Mesendoderm (in vitro differentiated cells): ENCODE measurements around the gene OR52I2.

Source experiments
- DNase-seq: peaks from one replicate; pipeline ENCODE4 v3.0.0; 2013
- H2AK5ac ChIP-seq: 2 replicates; pipeline ENCODE4 v1.6.1; 2013; ENCODE audit warnings: low read length, inconsistent platforms
- H2BK120ac ChIP-seq: 2 replicates; pipeline ENCODE4 v1.6.1; 2013; ENCODE audit warnings: low read depth, mild to moderate bottlenecking, low read length, moderate library complexity, mixed read lengths
- H2BK15ac ChIP-seq: replicated peaks from 2 replicates; pipeline ENCODE4 v1.6.1; 2013; ENCODE audit warnings: low read depth, mild to moderate bottlenecking, moderate library complexity
- H2BK5ac ChIP-seq: 2 replicates; pipeline ENCODE4 v1.6.1; 2013; ENCODE audit warnings: low read length, inconsistent platforms
- H3K18ac ChIP-seq: 2 replicates; pipeline ENCODE4 v1.6.1; 2013; ENCODE audit warnings: mild to moderate bottlenecking, low read length, mixed read lengths
- H3K23ac ChIP-seq: one replicate; pipeline ENCODE4 v1.6.1; 2013; ENCODE audit warnings: low read length
- H3K27ac ChIP-seq: 2 replicates; pipeline ENCODE4 v1.5.1; 2013; ENCODE audit warnings: low read depth, mild to moderate bottlenecking, inconsistent platforms, low read length, moderate library complexity
- H3K27me3 ChIP-seq: 2 replicates; pipeline ENCODE4 v1.6.1; 2013; ENCODE audit warnings: low read length, control low read depth, mild to moderate bottlenecking, inconsistent platforms; ENCODE audit not compliant: insufficient read depth, poor library complexity
- H3K36me3 ChIP-seq: 2 replicates; pipeline ENCODE4 v1.6.1; 2013; ENCODE audit warnings: low read length, inconsistent platforms; ENCODE audit not compliant: control insufficient read depth, insufficient read depth
- H3K4ac ChIP-seq: one replicate; pipeline ENCODE4 v1.6.1; 2013; ENCODE audit warnings: low read depth, mild to moderate bottlenecking, low read length, moderate library complexity
- H3K4me1 ChIP-seq: 2 replicates; pipeline ENCODE4 v1.6.1; 2013; ENCODE audit warnings: low read depth, low read length, inconsistent platforms; ENCODE audit not compliant: control insufficient read depth
- H3K4me2 ChIP-seq: 2 replicates; pipeline ENCODE4 v1.6.1; 2013; ENCODE audit warnings: low read length
- H3K4me3 ChIP-seq: 2 replicates; pipeline ENCODE4 v1.5.1; 2013; ENCODE audit warnings: mild to moderate bottlenecking, low read length
- H3K56ac ChIP-seq: one replicate; pipeline ENCODE4 v1.6.1; 2013; ENCODE audit warnings: low read length
- H3K79me1 ChIP-seq: 2 replicates; pipeline ENCODE4 v1.6.1; 2013; ENCODE audit warnings: low read length, inconsistent platforms
- H3K79me2 ChIP-seq: 2 replicates; pipeline ENCODE4 v1.6.1; 2013; ENCODE audit warnings: mild to moderate bottlenecking, low read length; ENCODE audit not compliant: control insufficient read depth, insufficient read depth
- H3K9ac ChIP-seq: 2 replicates; pipeline ENCODE4 v1.6.1; 2013; ENCODE audit warnings: low read length, inconsistent platforms
- H4K5ac ChIP-seq: one replicate; pipeline ENCODE4 v1.6.1; 2013; ENCODE audit warnings: low read length
- H4K8ac ChIP-seq: one replicate; pipeline ENCODE4 v1.6.1; 2013; ENCODE audit warnings: low read depth, mild to moderate bottlenecking, control low read depth, low read length, moderate library complexity
- WGBS: extraction: QIAGEN DNeasy Blood & Tissue Kit; methylation state at CpG from one replicate; pipeline ENCODE4 v1.1.7; 2013; ENCODE audit warnings: low lambda C conversion rate, missing lambda C conversion rate; ENCODE audit not compliant: insufficient coverage; ENCODE audit errors: extremely low coverage; 5-methylcytosine and 5-hydroxymethylcytosine counted together

Gene OR52I2

DNA sequence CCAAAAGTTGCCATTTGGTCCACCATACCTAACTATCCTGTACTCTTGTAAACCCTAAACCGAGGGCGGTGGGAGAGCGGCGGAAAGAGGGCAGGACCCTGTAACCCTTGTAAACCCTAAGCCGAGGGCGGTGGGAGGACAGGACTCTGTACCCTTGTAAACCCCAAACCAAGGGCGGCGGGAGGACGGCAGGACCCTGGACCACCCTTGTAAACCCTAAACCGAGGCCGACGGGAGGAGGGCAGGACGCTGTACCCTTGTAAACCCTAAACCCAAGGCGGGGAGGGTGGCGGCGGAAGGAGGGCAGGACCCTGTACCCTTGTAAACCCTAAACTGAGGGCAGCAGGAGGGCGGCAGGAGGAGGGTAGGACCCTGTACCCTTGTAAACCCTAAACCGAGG lies 12.5 kb upstream of the OR52I2 start:
- Histone ChIP-seq H3K56ac (no peak overlapping the region), H3K79me1 (no peaks in the 10 kb centered on the region), H4K5ac (no peak overlapping the region), H3K4ac (no peak overlapping the region), H3K79me2 (no peaks in the 10 kb centered on the region), H3K23ac (no peak overlapping the region), H2BK15ac (no peak overlapping the region), H3K27ac (no peak overlapping the region), H3K9ac (no peak overlapping the region), H3K4me1 (no peaks in the 10 kb centered on the region), H3K27me3 (no peaks in the 10 kb centered on the region), H2BK5ac (no peak overlapping the region), H3K36me3 (no peaks in the 10 kb centered on the region), H3K18ac (no peak overlapping the region), H3K4me3 (no peak overlapping the region), H2AK5ac (no peak overlapping the region), H4K8ac (no peak overlapping the region), H3K4me2 (no peak overlapping the region), H2BK120ac (no peak overlapping the region)
- DNase-seq: no peak
- WGBS: no CpG with 5 or more reads among the region's 18 CpGs

DNA sequence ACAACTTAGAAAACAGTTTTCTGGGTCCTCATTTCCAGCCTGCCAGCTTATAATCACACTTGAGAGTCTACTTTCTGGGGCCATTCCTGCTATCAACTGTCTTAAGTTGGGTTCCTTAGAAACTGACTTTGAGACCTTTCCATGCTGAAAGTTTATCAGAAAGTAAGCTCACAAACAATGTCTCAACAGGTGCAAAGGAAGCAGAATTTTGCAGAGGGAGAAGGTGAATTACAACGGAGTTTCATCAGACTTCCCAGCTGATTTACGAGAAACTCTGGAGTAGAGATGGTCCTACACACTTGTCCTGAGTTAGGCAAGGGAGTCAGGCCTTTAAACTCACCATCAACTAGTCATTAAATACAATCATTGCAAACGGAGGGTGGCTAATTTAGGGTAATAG lies 4.7 kb upstream of the OR52I2 start:
- WGBS: no CpG with 5 or more reads among the region's 3 CpGs
- Histone ChIP-seq H3K18ac (no peak overlapping the region), H3K56ac (no peak overlapping the region), H2BK15ac (no peak overlapping the region), H3K9ac (no peak overlapping the region), H3K27ac (no peak overlapping the region), H4K8ac (no peak overlapping the region), H3K79me2 (no peaks in the 10 kb centered on the region), H3K79me1 (no peaks in the 10 kb centered on the region), H3K4me3 (no peak overlapping the region), H3K4me1 (no peaks in the 10 kb centered on the region), H3K27me3 (no peaks in the 10 kb centered on the region), H4K5ac (no peak overlapping the region), H3K4ac (no peak overlapping the region), H3K36me3 (no peaks in the 10 kb centered on the region), H3K4me2 (no peak overlapping the region), H2AK5ac (no peak overlapping the region), H2BK5ac (no peak overlapping the region), H2BK120ac (no peak overlapping the region), H3K23ac (no peak overlapping the region)
- DNase-seq: no peak

DNA sequence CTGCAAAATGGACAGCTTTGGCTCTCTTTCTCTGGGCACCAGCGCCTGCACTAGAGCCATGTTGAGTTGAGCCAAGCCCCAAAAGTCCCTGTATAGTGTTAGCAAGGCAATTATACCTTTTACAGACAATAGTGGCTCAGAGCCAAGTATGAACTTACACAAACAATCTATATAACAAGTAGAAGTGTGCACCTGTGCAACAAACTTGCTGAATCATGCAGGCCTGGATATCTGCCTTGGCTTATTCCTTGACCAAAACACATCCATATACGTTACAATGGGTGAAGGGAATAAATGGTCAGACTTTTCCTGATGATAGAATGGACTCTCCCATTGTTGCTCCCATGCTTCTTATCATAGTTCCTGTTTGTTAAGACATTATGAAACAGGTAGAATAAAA lies 3.8 kb upstream of the OR52I2 start:
- H3K18ac ChIP-seq: no peak overlapping the region
- H3K79me2 ChIP-seq: no peaks in the 10 kb centered on the region
- no peak overlapping the region for H3K4ac ChIP-seq
- H3K23ac ChIP-seq: no peak overlapping the region
- H3K9ac ChIP-seq: no peak overlapping the region
- H4K5ac ChIP-seq: no peak overlapping the region
- H2BK120ac ChIP-seq: no peak overlapping the region
- H2BK15ac ChIP-seq: no peak overlapping the region
- DNase-seq: no peak
- WGBS: no CpG with 5 or more reads among the region's 2 CpGs
- no peaks in the 10 kb centered on the region for H3K36me3 ChIP-seq
- H3K27ac ChIP-seq: no peak overlapping the region
- H3K79me1 ChIP-seq: no peaks in the 10 kb centered on the region
- no peak overlapping the region for H4K8ac ChIP-seq
- no peak overlapping the region for H3K4me3 ChIP-seq
- no peak overlapping the region for H3K56ac ChIP-seq
- H2BK5ac ChIP-seq: no peak overlapping the region
- no peak overlapping the region for H3K4me2 ChIP-seq
- no peaks in the 10 kb centered on the region for H3K27me3 ChIP-seq
- H2AK5ac ChIP-seq: no peak overlapping the region
- no peaks in the 10 kb centered on the region for H3K4me1 ChIP-seq

DNA sequence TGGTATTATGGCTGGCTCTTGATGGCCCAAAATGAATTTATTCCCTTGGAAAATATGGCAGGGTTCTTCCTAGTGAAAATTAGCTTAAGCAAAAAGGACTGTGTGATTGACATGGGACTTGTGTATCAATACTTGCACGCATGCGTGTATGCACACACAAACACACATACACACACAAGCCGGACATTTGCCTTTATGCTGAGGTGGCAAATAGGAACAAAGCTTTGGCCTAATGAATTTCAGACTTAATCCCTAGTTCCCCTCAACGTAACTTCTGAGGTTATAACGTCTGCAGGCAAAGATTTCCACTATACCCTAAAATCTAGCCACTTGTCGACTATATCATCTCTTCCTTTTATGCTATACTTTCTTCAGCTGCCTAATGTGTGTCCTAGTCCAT lies 2.9 kb upstream of the OR52I2 start:
- Histone ChIP-seq H3K56ac (no peak overlapping the region), H4K5ac (no peak overlapping the region), H3K4ac (no peak overlapping the region), H3K79me2 (no peaks in the 10 kb centered on the region), H3K18ac (no peak overlapping the region), H2BK5ac (no peak overlapping the region), H3K79me1 (no peaks in the 10 kb centered on the region), H4K8ac (no peak overlapping the region), H3K23ac (no peak overlapping the region), H2AK5ac (no peak overlapping the region), H3K4me3 (no peak overlapping the region), H3K4me2 (no peak overlapping the region), H2BK120ac (no peak overlapping the region), H3K27ac (no peak overlapping the region), H3K36me3 (no peaks in the 10 kb centered on the region), H2BK15ac (no peak overlapping the region), H3K4me1 (no peaks in the 10 kb centered on the region), H3K27me3 (no peaks in the 10 kb centered on the region), H3K9ac (no peak overlapping the region)
- DNase-seq: no peak
- no CpG with 5 or more reads among the region's 6 CpGs for WGBS

DNA sequence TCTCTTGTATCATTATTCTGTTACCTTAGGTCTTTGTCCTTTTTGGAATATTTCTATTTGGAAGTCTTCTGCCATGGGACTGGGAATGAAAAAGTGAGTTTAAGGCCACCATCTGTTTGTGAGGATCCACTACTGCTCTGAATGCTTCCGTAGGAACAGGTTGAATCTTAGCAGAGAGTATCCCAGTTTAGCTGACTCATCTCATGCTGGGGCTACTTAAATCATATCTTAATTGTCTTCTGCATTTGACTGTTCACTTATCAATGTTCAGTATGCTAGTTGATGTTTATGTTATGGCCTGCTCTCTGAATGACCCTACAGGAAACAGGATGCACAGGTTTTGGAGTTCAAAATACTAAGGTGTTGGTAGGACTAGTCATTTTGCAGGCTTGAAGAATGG lies 1.4 kb upstream of the OR52I2 start:
- H3K79me2 ChIP-seq: no peaks in the 10 kb centered on the region
- H3K56ac ChIP-seq: no peak overlapping the region
- no peak overlapping the region for H3K23ac ChIP-seq
- no peak overlapping the region for H3K27ac ChIP-seq
- H3K4ac ChIP-seq: no peak overlapping the region
- DNase-seq: no peak
- no peaks in the 10 kb centered on the region for H3K27me3 ChIP-seq
- H2BK120ac ChIP-seq: no peak overlapping the region
- no peak overlapping the region for H2BK5ac ChIP-seq
- no peak overlapping the region for H3K18ac ChIP-seq
- H2AK5ac ChIP-seq: no peak overlapping the region
- no peaks in the 10 kb centered on the region for H3K4me1 ChIP-seq
- no CpG with 5 or more reads among the region's 1 CpG for WGBS
- H3K9ac ChIP-seq: no peak overlapping the region
- no peak overlapping the region for H4K5ac ChIP-seq
- H3K36me3 ChIP-seq: no peaks in the 10 kb centered on the region
- no peak overlapping the region for H3K4me2 ChIP-seq
- H4K8ac ChIP-seq: no peak overlapping the region
- H3K79me1 ChIP-seq: no peaks in the 10 kb centered on the region
- H2BK15ac ChIP-seq: no peak overlapping the region
- H3K4me3 ChIP-seq: no peak overlapping the region

DNA sequence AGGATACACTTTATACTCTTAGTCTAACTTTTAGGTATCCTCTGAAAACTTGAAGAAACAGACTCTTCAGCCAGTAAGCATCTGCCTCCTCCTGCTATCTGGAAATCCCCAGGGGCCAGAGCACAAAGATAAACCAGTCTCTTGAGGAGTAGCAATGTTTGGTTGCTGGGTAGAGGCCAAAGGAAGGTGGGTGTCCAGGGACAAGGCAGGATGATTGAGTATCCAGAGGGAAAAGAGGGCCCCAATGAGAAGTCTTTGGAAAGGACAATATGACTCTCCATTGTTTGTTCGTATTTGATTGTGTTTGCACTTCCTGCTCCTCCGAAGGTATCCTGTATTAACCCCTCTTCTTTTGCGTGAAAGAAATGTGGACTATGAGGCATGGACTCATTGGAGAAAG lies 7.5 kb downstream of the OR52I2 start:
- H3K27me3 ChIP-seq: no peaks in the 10 kb centered on the region
- H4K5ac ChIP-seq: no peak overlapping the region
- no peak overlapping the region for H3K18ac ChIP-seq
- H2BK120ac ChIP-seq: no peak overlapping the region
- H2AK5ac ChIP-seq: no peak overlapping the region
- no peak overlapping the region for H4K8ac ChIP-seq
- WGBS: no CpG with 5 or more reads among the region's 3 CpGs
- H3K4me2 ChIP-seq: no peak overlapping the region
- no peaks in the 10 kb centered on the region for H3K4me1 ChIP-seq
- H3K23ac ChIP-seq: no peak overlapping the region
- H2BK15ac ChIP-seq: no peak overlapping the region
- no peak overlapping the region for H3K27ac ChIP-seq
- no peak overlapping the region for H2BK5ac ChIP-seq
- no peaks in the 10 kb centered on the region for H3K79me1 ChIP-seq
- no peak overlapping the region for H3K4ac ChIP-seq
- no peak for DNase-seq
- no peak overlapping the region for H3K56ac ChIP-seq
- no peaks in the 10 kb centered on the region for H3K36me3 ChIP-seq
- H3K9ac ChIP-seq: no peak overlapping the region
- H3K79me2 ChIP-seq: no peaks in the 10 kb centered on the region
- no peak overlapping the region for H3K4me3 ChIP-seq
